IPS-18a (cell line): Measurements from ENCODE around the gene RPF1.
"Not testable (repeated sequence)": the region's sequence is repeated elsewhere in the genome, so short reads cannot be mapped to it uniquely, and the experiment has no call there.

Experiments used
- H3K27ac ChIP-seq: one replicate; pipeline ENCODE4 v1.5.1; 2013; ENCODE audit warnings: low read length
- H3K27me3 ChIP-seq: one replicate; pipeline ENCODE4 v1.6.1; 2013; ENCODE audit warnings: mild to moderate bottlenecking, low read length; ENCODE audit not compliant: control insufficient read depth, insufficient read depth
- H3K36me3 ChIP-seq: one replicate; pipeline ENCODE4 v1.6.1; 2013; ENCODE audit warnings: low read depth, low read length; ENCODE audit not compliant: control insufficient read depth
- H3K4me1 ChIP-seq: one replicate; pipeline ENCODE4 v1.6.1; 2013; ENCODE audit warnings: low read depth, low read length; ENCODE audit not compliant: control insufficient read depth
- H3K4me3 ChIP-seq: one replicate; pipeline ENCODE4 v1.5.1; 2013; ENCODE audit warnings: low read length
- H3K9ac ChIP-seq: one replicate; pipeline ENCODE4 v1.6.1; 2013; ENCODE audit warnings: mild to moderate bottlenecking, low read length, moderate library complexity
- H3K9me3 ChIP-seq: one replicate; pipeline ENCODE4 v1.6.1; 2013; ENCODE audit warnings: low read depth, low read length; ENCODE audit not compliant: control insufficient read depth

The RPF1 gene

GRCh38 chr1:84497631-84498275 lies 18.7 kb downstream of the RPF1 start:
- Histone ChIP-seq H3K9ac (no peak overlapping the region), H3K27ac (no peak overlapping the region), H3K9me3 (no peaks in the 10 kb centered on the region), H3K27me3 (no peaks in the 10 kb centered on the region), H3K4me3 (no peak overlapping the region), H3K36me3 (peaks cover 68% of the 10 kb centered on the region), H3K4me1 (peaks cover 14% of the 10 kb centered on the region)

- Histone ChIP-seq H3K9ac (no peak overlapping the region), H3K4me3 (no peak overlapping the region)
These were observed 23.9 kb downstream of the RPF1 start for GRCh38 chr1:84502927-84503326.

GRCh38 chr1:84504580-84505492 lies 25.8 kb downstream of the RPF1 start:
- Histone ChIP-seq H3K27ac (no peak overlapping the region), H3K4me3 (peak overlapping the region; percentile 93), H3K4me1 (peaks cover 40% of the 10 kb centered on the region), H3K9ac (peak overlapping the region; percentile 80), H3K36me3 (peaks cover 14% of the 10 kb centered on the region), H3K27me3 (peaks cover 8% of the 10 kb centered on the region), H3K9me3 (peaks cover 3% of the 10 kb centered on the region)

More at GRCh38 chr1:84502927-84503326, 23.9 kb downstream of the RPF1 start:
- peaks cover 8% of the 10 kb centered on the region for H3K27me3 ChIP-seq
- H3K36me3 ChIP-seq = peaks cover 30% of the 10 kb centered on the region
- no peak overlapping the region for H3K27ac ChIP-seq
- H3K9me3 ChIP-seq = no peaks in the 10 kb centered on the region
- H3K4me1 ChIP-seq = peaks cover 41% of the 10 kb centered on the region

- peak overlapping the region; percentile 93 for H3K4me3 ChIP-seq
- H3K27ac ChIP-seq = no peak overlapping the region
- H3K9ac ChIP-seq = peak overlapping the region; percentile 80
- peaks cover 33% of the 10 kb centered on the region for H3K4me1 ChIP-seq
- H3K27me3 ChIP-seq = peaks cover 8% of the 10 kb centered on the region
- H3K36me3 ChIP-seq = peaks cover 6% of the 10 kb centered on the region
- peaks cover 3% of the 10 kb centered on the region for H3K9me3 ChIP-seq
These were observed 26.5 kb downstream of the RPF1 start for GRCh38 chr1:84505493-84506001.

DNA sequence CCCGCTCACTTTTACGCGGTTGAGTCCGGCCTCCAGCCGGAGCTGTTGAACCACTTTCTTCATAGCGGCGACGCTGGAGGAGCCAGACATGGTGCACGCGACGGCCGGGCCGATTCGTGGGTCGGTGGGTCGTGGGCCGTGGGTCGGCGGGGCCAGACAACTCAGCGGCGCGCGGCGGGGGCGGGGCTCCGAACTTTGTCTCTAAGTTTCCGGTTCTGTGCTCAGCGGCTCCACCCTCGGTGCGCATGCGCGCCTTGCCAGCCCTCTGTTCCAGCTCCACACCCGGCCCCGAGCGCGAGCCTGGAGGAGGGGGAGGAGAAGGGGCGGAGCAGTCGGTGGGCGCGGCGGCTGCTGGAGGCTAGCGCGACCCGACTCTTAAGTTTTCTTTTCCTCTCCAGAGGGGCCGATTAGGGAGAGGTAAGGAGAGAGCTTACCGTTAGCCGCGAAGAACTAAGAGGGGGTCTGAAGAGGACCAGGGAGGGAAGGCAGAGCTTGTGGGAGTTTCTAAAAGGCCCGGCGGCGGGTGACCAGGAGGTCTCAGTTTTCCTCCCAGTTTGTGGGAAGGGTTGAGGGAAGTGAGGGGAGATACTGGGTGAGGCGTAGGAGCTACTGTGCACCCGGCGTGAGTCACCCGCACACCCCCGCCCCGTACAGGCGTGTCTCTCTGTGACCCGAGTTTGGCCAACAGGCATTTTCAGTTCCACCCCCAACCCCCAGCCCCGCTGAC lies 27.1 kb downstream of the RPF1 start, which contains the start of the genes GNG5 and SPATA1:
Gene GNG5, minus strand, starts transcription at position 580 of the 727 bp plus-strand sequence. Its CDS starts 490 bp downstream, at position 90.
Gene SPATA1, plus strand, starts transcription at position 385 of the 727 bp plus-strand sequence. CDS start 9,974 bp downstream, outside the sequence.
- H3K4me3 ChIP-seq = peak within 1 kb of the TSS; percentile 93
- H3K27ac ChIP-seq = peak within 1 kb of the TSS; percentile 13
- peaks cover 8% of the 10 kb centered on the region for H3K27me3 ChIP-seq
- peaks cover 3% of the 10 kb centered on the region for H3K36me3 ChIP-seq
- H3K9me3 ChIP-seq = peaks cover 3% of the 10 kb centered on the region
- H3K9ac ChIP-seq = peak within 1 kb of the TSS; percentile 80
- H3K4me1 ChIP-seq = peaks cover 31% of the 10 kb centered on the region

DNA sequence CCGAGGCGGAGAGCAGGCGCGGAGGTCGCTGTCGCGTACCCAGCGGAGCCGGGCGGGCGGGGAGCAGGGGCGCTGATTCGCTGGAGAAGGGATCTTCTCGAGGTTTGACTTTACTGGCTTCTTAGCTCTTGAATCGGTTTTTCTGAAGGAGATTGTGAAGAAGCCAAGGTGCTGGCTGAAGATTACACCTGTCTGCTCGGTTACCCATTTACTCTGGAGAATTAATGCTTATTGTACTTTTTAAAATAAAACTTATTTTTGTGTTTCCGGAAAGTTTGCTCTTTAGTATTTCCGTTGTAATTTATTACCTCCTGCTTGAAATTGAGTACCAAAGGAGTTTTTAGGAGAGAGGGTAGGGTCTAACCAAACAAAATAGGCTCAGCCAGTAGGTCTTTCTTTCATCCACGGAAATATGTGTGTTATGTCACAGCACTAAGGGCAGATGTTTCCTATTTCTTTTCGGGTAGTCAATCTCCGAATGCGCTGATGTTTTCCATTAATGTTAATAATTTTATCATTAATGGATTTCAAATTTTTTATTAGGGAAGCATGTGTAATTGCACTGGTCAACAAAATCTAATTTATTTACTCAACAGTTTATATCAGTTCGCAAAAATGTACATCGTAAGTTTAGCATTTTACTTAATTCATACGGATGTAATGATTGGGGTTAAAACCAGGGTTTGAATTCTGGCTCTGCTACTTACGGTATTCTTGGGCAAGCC lies 27.8 kb downstream of the RPF1 start:
- Histone ChIP-seq H3K9ac (peak overlapping the region; percentile 80), H3K27ac (no peak overlapping the region), H3K9me3 (peaks cover 3% of the 10 kb centered on the region), H3K36me3 (no peaks in the 10 kb centered on the region), H3K4me3 (peak overlapping the region; percentile 93), H3K27me3 (peaks cover 8% of the 10 kb centered on the region), H3K4me1 (peaks cover 27% of the 10 kb centered on the region)

DNA sequence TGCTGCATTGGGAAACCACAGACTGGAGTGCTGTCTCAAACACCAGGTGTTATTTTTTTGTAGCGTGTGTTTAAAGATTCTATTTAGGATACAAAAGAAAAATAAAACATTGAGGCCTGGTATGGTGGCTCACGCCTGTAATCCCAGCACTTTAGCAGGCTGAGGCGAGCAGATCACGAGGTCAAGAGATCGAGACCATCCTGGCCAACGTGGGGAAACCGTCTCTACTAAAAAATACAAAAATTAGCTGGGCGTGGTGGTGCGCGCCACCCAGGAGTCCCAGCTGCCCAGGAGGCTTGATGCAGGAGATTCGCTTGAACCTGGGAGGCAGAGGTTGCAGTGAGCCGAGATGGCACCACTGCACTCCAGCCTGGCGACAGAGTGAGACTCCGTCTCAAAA lies 28.8 kb downstream of the RPF1 start:
- not testable (repeated sequence) for H3K27ac ChIP-seq, H3K4me3 ChIP-seq

GRCh38 chr1:84508510-84508909 lies 29.4 kb downstream of the RPF1 start:
- H3K9ac ChIP-seq = no peak overlapping the region

More for the DNA sequence above, 28.8 kb downstream of the RPF1 start:
- H3K27me3 ChIP-seq, H3K9ac ChIP-seq, H3K36me3 ChIP-seq, H3K9me3 ChIP-seq: not testable (repeated sequence)
- H3K4me1 ChIP-seq = peaks cover 27% of the 10 kb centered on the region

DNA sequence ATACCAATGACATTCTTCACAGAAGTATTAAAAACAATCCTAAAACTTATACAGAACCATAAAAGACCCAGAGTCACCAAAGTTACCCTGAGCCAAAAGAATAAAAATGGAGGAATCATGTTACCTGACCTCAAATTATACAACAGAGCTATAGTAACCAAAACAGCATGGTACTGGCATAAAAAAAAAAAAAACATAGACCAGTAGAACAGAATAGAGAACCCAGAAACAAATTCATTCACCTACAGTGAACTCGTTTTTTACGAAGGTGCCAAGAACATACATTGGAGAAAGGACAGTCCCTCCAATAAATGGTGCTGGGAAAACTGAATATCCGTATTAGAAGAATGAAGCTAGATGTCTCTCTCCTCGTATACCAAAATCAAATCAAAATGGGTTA lies 30.0 kb downstream of the RPF1 start:
- Histone ChIP-seq H3K27me3 (peaks cover 8% of the 10 kb centered on the region), H3K4me3 (no peak overlapping the region), H3K9ac (no peak overlapping the region), H3K27ac (no peak overlapping the region), H3K36me3 (no peaks in the 10 kb centered on the region), H3K4me1 (peaks cover 17% of the 10 kb centered on the region), H3K9me3 (peaks cover 3% of the 10 kb centered on the region)

More at GRCh38 chr1:84508510-84508909, 29.4 kb downstream of the RPF1 start:
- peaks cover 8% of the 10 kb centered on the region for H3K27me3 ChIP-seq
- peaks cover 22% of the 10 kb centered on the region for H3K4me1 ChIP-seq
- H3K9me3 ChIP-seq = peaks cover 3% of the 10 kb centered on the region
- no peaks in the 10 kb centered on the region for H3K36me3 ChIP-seq
- no peak overlapping the region for H3K4me3 ChIP-seq
- no peak overlapping the region for H3K27ac ChIP-seq

DNA sequence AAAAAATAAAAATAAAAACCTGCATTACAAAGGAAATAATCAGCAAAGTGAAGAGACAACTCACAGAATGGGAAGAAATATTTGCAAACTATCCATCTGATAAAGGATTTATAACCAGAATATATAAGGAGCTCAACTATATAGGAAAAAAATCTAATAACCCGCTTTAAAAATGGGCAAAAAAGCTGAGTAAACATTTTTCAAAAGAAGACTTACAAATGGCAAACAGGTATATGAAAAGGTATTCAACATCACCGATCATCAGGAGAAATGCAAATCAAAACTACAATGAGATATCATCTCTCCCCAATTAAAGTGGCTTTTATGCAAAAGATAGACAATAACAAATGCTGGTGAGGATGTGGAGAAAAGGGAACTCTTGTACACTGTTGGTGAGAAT lies 31.1 kb downstream of the RPF1 start:
- Histone ChIP-seq H3K27me3 (peaks cover 2% of the 10 kb centered on the region), H3K9ac (no peak overlapping the region), H3K4me3 (no peak overlapping the region), H3K4me1 (peaks cover 9% of the 10 kb centered on the region), H3K27ac (no peak overlapping the region), H3K9me3 (peaks cover 3% of the 10 kb centered on the region), H3K36me3 (no peaks in the 10 kb centered on the region)
